CD4-positive, alpha-beta memory T cell (primary cell): ENCODE results near the gene RAD54L2. TPM values are rescaled to one million over a fixed set of nuclear protein-coding genes. Genes with fewer than 3 reads are reported as not detected.
A peak's percentile ranks its signal among the peaks of the same experiment; 100 is the strongest.

Source experiments
- CTCF ChIA-PET: fragments of 350-600 bp; sonication (Branson Sonifier 250); formaldehyde crosslinking; loops from one replicate; lab custom pipeline; 2021; ENCODE audit warnings: inconsistent platforms; ENCODE audit not compliant: partially characterized antibody; lab: Charles Lee
- POLR2A ChIA-PET: fragments of 350-600 bp; sonication (Branson Sonifier 250); formaldehyde crosslinking; loops from one replicate; lab custom pipeline; 2021; ENCODE audit not compliant: partially characterized antibody; lab: Charles Lee
- DNase-seq, 5 donors: peaks; one replicate each; pipeline versions ENCODE4 v3.0.0 to v3.0.0-alpha.2; 2020 to 2022; ENCODE audit warnings: mixed read lengths in 1 of 5
- H3K27ac ChIP-seq: one replicate; pipeline ENCODE4 v1.7.0; 2013; ENCODE audit warnings: low read depth, low read length
- H3K27me3 ChIP-seq: 2 replicates; pipeline ENCODE4 v1.7.0; 2013; ENCODE audit warnings: mild to moderate bottlenecking, low read length, moderate library complexity; ENCODE audit not compliant: insufficient read depth
- H3K36me3 ChIP-seq: 2 replicates; pipeline ENCODE4 v1.7.0; 2013; ENCODE audit warnings: mild to moderate bottlenecking, low read length, moderate library complexity; ENCODE audit not compliant: insufficient read depth
- H3K4me1 ChIP-seq: 2 replicates; pipeline ENCODE4 v1.7.0; 2013; ENCODE audit warnings: mild to moderate bottlenecking, low read length, moderate library complexity; ENCODE audit not compliant: insufficient read depth
- H3K4me3 ChIP-seq, 2 donors: one replicate each; pipeline ENCODE4 v1.7.0; 2013; ENCODE audit warnings: low read length in 2 of 2, mild to moderate bottlenecking in 1 of 2
- H3K9me3 ChIP-seq, 2 donors: one replicate each; pipeline ENCODE4 v1.7.0; 2013; ENCODE audit warnings: low read length in 2 of 2, control low read depth in 1 of 2; ENCODE audit not compliant: control insufficient read depth in 1 of 2
- H3K27ac Mint-ChIP-seq, 7 donors: one replicate each; pipeline ENCODE4 v1.8.0; 2020 to 2021; ENCODE audit warnings: mixed read lengths in 7 of 7, mild to moderate bottlenecking in 6 of 7, inconsistent platforms in 3 of 7, moderate library complexity in 3 of 7
- H3K27me3 Mint-ChIP-seq, 2 donors: one replicate each; pipeline ENCODE4 v1.8.0; 2020 to 2021; ENCODE audit warnings: mixed read lengths in 2 of 2
- H3K36me3 Mint-ChIP-seq, 2 donors: one replicate each; pipeline ENCODE4 v1.8.0; 2020 to 2021; ENCODE audit warnings: mixed read lengths in 2 of 2, inconsistent platforms in 1 of 2, mild to moderate bottlenecking in 1 of 2
- H3K4me1 Mint-ChIP-seq, 4 donors: one replicate each; pipeline ENCODE4 v1.8.0; 2020 to 2021; ENCODE audit warnings: mixed read lengths in 4 of 4, mild to moderate bottlenecking in 1 of 4
- H3K4me3 Mint-ChIP-seq, 8 donors: one replicate each; pipeline ENCODE4 v1.8.0; 2020 to 2021; ENCODE audit warnings: mixed read lengths in 8 of 8, mild to moderate bottlenecking in 7 of 8, moderate library complexity in 6 of 8, inconsistent platforms in 3 of 8
- H3K9me3 Mint-ChIP-seq, 8 donors: one replicate each; pipeline ENCODE4 v1.8.0; 2020 to 2021; ENCODE audit warnings: mixed read lengths in 8 of 8, mild to moderate bottlenecking in 5 of 8, inconsistent platforms in 3 of 8, moderate library complexity in 1 of 8
- intact Hi-C: fragments of 100-400 bp; cut with micrococcal nuclease; formaldehyde crosslinking; loops from one replicate; pipeline ENCODE4 v1.15.1; 2023
- polyA plus RNA-seq, 2 donors: library from polyadenylated mRNA; unstranded; fragments of 300-500 nt; fragmentation: Illumina TruSeq; gene quantifications; one replicate each; pipeline ENCODE4 v1.2.3, GENCODE V29; 2021
- total RNA-seq, 2 experiments: library from RNA; stranded (reverse); gene quantifications; one replicate each; pipeline ENCODE4 v1.2.3, GENCODE V29; 2021

The RAD54L2 gene
- total and polyA plus RNA-seq, 4 experiments from 2014 or later: 9.5 to 40.1 (median 29.1) TPM

DNA sequence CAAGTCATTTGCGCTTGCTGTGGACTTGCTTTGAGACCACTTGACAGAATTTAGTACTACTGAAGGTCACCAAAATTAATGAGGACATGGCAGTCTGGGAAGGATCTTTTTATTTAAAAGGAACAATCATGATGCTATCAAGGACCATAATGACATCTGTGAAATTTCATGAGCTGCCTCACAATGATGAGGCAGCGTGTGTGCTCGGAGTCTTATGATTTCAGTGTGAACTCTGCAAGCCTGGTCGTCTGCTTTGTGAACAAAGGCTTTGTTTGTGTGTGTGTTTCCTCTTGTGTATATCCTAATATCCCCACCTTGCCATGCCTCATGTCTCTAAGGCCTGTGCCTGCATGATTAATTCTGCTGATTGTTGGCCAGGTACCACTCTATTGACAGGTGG lies 46.7 kb downstream of the RAD54L2 start:
- H3K27ac ChIP-seq: no peak overlapping the region
- intact Hi-C loops: no loop called here
- no peaks in the 10 kb centered on the region for H3K9me3 ChIP-seq
- H3K36me3 Mint-ChIP-seq: peaks cover 5 to 26% of the 10 kb centered on the region in 2 donors
- no peaks in the 10 kb centered on the region for H3K36me3 ChIP-seq
- H3K4me3 Mint-ChIP-seq: no peak overlapping the region
- no peaks in the 10 kb centered on the region for H3K27me3 Mint-ChIP-seq
- no peaks in the 10 kb centered on the region for H3K27me3 ChIP-seq
- peak overlapping the region in 2 of 7 donors; percentile 42 to 50 for H3K27ac Mint-ChIP-seq
- H3K4me1 Mint-ChIP-seq: peaks cover 10 to 15% (median 12%) of the 10 kb centered on the region in 4 donors
- ChIA-PET POLR2A (no interaction called here), CTCF (no interaction called here)
- peaks cover 4% of the 10 kb centered on the region for H3K4me1 ChIP-seq
- H3K4me3 ChIP-seq: no peak overlapping the region
- H3K9me3 Mint-ChIP-seq: no peaks in the 10 kb centered on the region
- DNase-seq: no peak

DNA sequence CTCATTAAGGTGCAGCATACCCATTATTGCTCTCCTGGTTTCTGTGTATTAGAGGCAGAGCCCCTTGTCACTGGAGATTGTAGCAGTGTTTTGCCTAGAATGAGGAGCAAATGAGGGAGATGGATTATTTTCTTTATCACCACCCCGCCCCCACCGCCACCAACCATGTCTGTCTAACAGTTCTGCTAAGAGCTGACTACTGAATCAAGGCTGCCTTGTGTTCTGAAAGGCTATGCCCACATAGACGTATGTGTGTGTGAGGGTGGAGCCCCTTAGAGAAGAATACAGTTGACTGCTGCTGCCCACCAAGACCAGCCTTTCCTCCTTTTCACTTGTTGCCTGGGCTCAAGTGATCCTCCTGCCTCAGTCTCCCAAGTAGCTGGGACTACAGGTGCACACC lies 47.4 kb downstream of the RAD54L2 start:
- Histone ChIP-seq H3K4me3 (no peak overlapping the region), H3K27ac (no peak overlapping the region), H3K9me3 (no peaks in the 10 kb centered on the region), H3K4me1 (peaks cover 4% of the 10 kb centered on the region), H3K36me3 (peaks cover 6% of the 10 kb centered on the region), H3K27me3 (no peaks in the 10 kb centered on the region)
- no peak overlapping the region for H3K4me3 Mint-ChIP-seq
- no peaks in the 10 kb centered on the region for H3K9me3 Mint-ChIP-seq
- H3K4me1 Mint-ChIP-seq: peaks cover 10 to 18% (median 12%) of the 10 kb centered on the region in 4 donors
- no peaks in the 10 kb centered on the region for H3K27me3 Mint-ChIP-seq
- H3K36me3 Mint-ChIP-seq: peaks cover 12 to 30% of the 10 kb centered on the region in 2 donors
- CTCF ChIA-PET: no interaction called here
- POLR2A ChIA-PET: no interaction called here
- DNase-seq: no peak
- intact Hi-C loops: no loop called here
- no peak overlapping the region for H3K27ac Mint-ChIP-seq

Other genes with a start within 250 kb of the RAD54L2 start
- 10 to 100 TPM; 74.8 to 79.0 TPM for gene MANF, start 153.4 kb upstream of the RAD54L2 start, total RNA-seq
- 10 to 100 TPM; 39.0 to 64.1 TPM for gene MANF, start 153.4 kb upstream of the RAD54L2 start, polyA plus RNA-seq
- 10 to 100 TPM; 38.3 to 39.9 TPM for gene RBM15B, start 147.4 kb upstream of the RAD54L2 start, total RNA-seq
- gene RBM15B, start 147.4 kb upstream of the RAD54L2 start, polyA plus RNA-seq: 10 to 100 TPM in 1 of 2 donors, 1 to 10 TPM in 1; 9.9 to 28.2 TPM
- gene DCAF1, start 38.7 kb upstream of the RAD54L2 start, total RNA-seq: 10 to 100 TPM; 38.9 to 41.2 TPM
- gene DCAF1, start 38.7 kb upstream of the RAD54L2 start, polyA plus RNA-seq: 10 to 100 TPM in 1 of 2 donors, 1 to 10 TPM in 1; 7.1 to 20.5 TPM
- gene TEX264, start 132.5 kb downstream of the RAD54L2 start, total RNA-seq: 10 to 100 TPM; 40.0 to 40.9 TPM
- 100 to 1,000 TPM; 110 to 138 TPM for gene TEX264, start 132.5 kb downstream of the RAD54L2 start, polyA plus RNA-seq
- gene GRM2, start 168.3 kb downstream of the RAD54L2 start, total RNA-seq: 1 to 10 TPM; 1.1 to 1.9 TPM
- gene GRM2, start 168.3 kb downstream of the RAD54L2 start, polyA plus RNA-seq: under 1 TPM in 1 of 2 donors, not detected in 1; 0.07 TPM
- gene IQCF6, start 240.5 kb downstream of the RAD54L2 start, total RNA-seq: not detected
- not detected for gene IQCF6, start 240.5 kb downstream of the RAD54L2 start, polyA plus RNA-seq